NCI-H2081 treated with DMSO at 0.1 percent for 48 hours (cell line): ENCODE results near the gene F8A2.
"Not testable (repeated sequence)": the region's sequence is repeated elsewhere in the genome, so short reads cannot be mapped to it uniquely, and the experiment has no call there.

Source experiments
- DNase-seq: peaks from one replicate; lab custom pipeline; 2025; lab: John Stamatoyannopoulos, UW

Gene F8A2

DNA sequence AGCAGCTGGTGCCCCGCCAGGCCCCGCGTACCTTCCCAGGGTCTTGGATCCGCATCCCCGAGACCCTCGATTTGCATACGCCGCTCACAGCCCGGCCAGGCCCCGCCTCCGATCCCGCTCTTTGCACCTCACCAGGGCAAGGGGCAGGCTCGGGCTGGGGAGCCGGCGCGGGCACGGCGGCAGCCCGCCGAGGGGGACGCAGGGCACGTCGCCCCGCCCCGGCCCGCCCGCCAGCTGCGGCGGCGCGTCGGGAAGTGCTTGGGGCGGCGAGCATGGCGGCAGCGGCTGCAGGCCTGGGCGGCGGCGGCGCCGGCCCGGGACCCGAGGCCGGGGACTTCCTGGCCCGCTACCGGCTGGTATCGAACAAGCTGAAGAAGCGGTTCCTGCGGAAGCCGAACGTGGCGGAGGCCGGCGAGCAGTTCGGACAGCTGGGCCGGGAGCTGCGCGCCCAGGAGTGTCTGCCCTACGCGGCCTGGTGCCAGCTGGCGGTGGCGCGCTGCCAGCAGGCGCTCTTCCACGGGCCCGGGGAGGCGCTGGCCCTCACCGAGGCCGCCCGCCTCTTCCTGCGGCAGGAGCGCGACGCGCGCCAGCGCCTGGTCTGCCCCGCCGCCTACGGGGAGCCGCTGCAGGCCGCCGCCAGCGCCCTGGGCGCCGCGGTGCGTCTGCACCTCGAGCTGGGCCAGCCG lies at the start of gene F8A2:
Gene F8A2, plus strand, starts transcription at position 253 of the 686 bp plus-strand sequence. Its CDS starts 20 bp downstream, at position 273.
- DNase-seq: not testable (repeated sequence)

DNA sequence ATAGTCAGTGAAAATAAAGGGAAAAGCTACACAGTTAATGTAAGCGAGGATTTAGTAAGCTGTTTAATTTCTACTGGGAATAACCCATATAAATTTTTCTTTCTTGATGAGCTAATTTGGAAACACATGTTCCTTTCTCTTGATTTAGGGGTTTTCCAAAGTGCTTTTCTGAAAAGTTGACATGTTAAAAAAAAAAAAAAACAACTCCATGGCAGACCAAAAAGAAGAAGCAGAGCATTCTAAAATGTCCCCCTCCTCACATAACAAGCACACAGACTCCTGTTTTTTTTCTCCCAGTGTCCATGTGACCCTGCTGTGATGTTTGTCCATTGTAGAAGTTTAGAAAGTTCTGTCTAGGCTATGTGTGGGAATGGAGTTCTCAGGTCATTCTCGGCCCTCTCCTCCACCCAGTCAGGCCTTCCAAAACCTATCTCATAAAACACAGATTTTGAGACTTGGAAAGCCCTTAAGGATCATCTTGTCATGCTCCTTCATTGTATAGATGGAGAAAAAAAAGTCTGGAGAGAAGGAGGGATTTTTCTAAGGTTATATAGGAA lies 48.3 kb upstream of the F8A2 start:
- DNase-seq: no peak

DNA sequence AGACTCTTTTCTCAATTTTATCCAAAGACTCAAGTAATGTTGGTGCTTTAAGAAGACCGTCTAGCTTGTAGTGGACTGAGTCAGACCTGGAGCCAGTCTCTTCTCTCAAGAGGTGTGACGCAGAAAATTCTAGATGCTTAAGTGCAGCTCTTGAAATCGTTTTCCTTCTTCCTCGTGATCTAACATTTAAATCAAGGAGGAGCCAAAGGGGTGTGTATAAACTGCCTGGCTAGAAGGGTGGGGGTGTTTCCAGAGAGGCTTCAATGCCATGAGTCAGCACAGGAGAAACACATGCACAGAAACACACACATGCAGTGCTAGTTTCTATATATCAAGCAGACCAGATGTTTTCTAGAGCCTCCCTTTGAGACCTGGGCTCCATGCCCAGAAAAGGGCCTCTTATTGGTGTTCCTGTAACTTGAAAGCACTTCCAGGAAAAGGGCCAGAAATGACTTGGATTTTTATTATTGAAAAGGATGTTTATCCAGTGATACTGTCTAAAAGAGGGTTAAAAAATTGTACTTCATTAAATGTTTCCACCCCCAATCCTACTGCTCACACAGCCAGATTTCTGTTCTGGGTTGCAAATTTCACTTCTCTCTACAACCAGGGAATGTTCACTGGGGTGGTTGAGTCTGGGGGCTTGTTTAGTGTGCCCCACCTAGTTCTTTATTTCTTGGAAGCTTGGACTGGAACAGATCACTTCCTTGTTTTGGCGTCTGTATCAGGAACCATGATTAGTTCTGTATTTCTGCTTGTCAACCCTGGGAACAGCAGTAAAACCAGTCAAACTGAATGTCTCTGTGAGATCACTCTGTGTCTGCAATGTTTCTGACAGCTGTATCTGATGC lies 47.2 kb upstream of the F8A2 start, which contains the start of gene CLIC2:
Gene CLIC2, minus strand, starts transcription at position 129 of the 851 bp plus-strand sequence. CDS start 187 bp downstream, outside the sequence.
- peak; percentile 0 for DNase-seq

DNA sequence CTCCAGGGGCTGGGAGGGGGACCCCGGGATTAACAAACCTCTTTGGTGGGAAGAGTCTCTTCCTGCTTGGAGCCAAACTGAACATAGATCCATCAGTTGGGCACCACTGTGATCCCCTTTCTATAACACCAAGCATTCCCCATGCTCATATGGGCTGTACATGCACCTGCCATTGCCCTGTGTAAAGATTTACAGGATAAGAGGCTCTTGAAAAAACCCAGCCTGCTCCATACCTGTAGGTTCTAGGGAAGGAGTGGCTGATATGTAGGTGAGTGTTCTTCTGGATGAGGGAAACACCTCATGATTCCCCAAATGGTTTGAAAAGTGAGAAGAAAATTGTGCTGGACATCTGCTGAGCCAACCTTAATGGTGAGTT lies 46.6 kb upstream of the F8A2 start:
- DNase-seq: not testable (repeated sequence)

- DNase-seq: not testable (repeated sequence)
These were observed 36.2 kb upstream of the F8A2 start for GRCh38 chrX:155345689-155346088.

DNA sequence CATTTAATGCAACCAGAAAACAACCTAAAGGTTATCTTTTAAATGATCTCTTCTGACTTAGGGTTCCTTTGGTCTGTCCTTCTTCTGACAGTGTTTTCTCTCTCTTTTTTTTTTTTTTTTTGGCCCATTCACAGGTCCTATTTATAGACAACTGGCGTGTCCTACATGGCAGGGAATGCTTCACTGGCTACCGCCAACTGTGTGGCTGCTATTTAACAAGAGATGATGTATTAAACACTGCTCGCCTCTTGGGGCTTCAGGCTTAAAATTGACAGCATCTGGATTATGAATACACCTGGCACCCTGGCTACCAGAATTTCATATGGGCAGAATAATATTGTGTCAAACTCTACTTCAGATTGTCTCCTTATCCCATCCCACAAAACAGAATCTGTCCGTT lies 32.4 kb upstream of the F8A2 start:
- not testable (repeated sequence) for DNase-seq

GRCh38 chrX:155363712-155364111 lies 18.2 kb upstream of the F8A2 start:
- not testable (repeated sequence) for DNase-seq

- DNase-seq: not testable (repeated sequence)
These were observed 8.0 kb upstream of the F8A2 start for GRCh38 chrX:155373777-155374458.

- not testable (repeated sequence) for DNase-seq
These were observed 2.1 kb upstream of the F8A2 start for GRCh38 chrX:155379802-155380201.

GRCh38 chrX:155382529-155382967 lies 653 bp downstream of the F8A2 start:
- not testable (repeated sequence) for DNase-seq

DNA sequence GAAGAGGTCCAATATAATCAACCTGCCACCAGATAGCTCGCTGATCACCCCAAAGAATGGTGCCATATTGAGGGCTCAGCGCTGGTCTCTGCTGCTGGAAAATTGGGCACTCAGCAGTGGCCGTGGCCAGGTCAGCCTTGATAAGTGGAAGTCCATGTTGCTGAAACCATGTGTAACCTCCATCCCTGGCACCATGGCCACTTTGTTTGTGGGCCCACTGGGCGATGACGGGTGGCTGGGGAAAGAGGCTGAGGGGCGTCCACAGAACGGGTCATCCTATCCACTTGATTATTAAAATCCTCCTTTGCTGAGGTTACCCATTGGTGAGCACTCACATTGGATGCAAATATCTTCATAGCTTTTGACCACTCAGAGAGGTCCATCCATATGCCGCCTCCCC lies 7.7 kb downstream of the F8A2 start:
- DNase-seq: no peak

- not testable (repeated sequence) for DNase-seq
These were observed 12.9 kb downstream of the F8A2 start for GRCh38 chrX:155394747-155395276.

- no peak for DNase-seq
These were observed 24.5 kb downstream of the F8A2 start for GRCh38 chrX:155406429-155406828.

GRCh38 chrX:155417769-155418168 lies 35.9 kb downstream of the F8A2 start:
- DNase-seq: no peak
